Measurements from ENCODE around the gene JCAD. TPM values are rescaled to one million over a fixed set of nuclear protein-coding genes. Genes with fewer than 3 reads are reported as not detected.

The JCAD gene
- total RNA-seq, 1 donor from 2014 or later, result 19.4 TPM

DNA sequence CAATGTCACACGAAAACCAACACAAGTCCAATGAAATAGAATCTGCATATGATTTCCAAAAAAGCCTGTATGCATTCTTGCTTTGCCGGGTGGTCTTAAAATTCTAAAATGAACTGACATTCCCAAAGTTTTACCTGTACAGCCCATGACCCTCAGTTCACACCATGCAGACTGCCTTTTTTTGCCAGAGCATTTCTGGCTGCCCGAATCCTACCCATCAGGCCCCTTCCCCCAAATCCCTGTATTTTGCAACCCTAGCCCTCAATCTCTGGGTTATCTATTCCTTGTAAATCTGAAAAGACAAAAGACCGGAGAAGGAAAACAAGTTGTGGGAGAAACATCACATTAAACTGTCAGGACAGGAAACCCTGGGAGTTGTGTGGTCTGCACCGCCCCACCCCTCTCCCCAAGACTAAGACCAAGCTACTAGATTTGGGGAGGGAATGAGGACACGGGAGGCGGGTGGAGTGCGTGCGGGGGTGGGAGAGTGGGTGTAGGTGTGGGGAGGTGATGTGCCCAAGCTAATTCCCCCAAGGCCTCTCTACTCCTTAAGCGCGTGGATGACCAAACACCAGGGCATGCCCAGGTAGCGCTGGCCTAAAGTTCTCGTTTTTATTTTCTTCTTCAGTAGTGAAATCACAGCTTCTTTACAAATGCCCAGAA lies 1.4 kb downstream of the JCAD start:
- peak overlapping the region; percentile 70 for H3K4me3 Mint-ChIP-seq (ENCODE audit: unreplicated experiment)
- peaks cover 66% of the 10 kb centered on the region for H3K4me1 Mint-ChIP-seq (ENCODE audit: low read depth)
- no peak for DNase-seq (ENCODE audit: low spot score)
- peak overlapping the region; percentile 60 for H3K27ac Mint-ChIP-seq (ENCODE audit: unreplicated experiment)
- no peaks in the 10 kb centered on the region for H3K27me3 Mint-ChIP-seq (ENCODE audit: low read depth)
- TF ChIP-seq CTCF (IDR thresholded peaks at IDR 0.05), result no peak
- no peaks in the 10 kb centered on the region for H3K9me3 Mint-ChIP-seq (ENCODE audit: low read depth)
- no peaks in the 10 kb centered on the region for H3K36me3 Mint-ChIP-seq (ENCODE audit: low read depth)

GRCh38 chr10:30057421-30057841 lies 2.0 kb downstream of the JCAD start:
- peaks cover 60% of the 10 kb centered on the region for H3K4me1 Mint-ChIP-seq (ENCODE audit: low read depth)
- peak overlapping the region; percentile 70 for H3K4me3 Mint-ChIP-seq (ENCODE audit: unreplicated experiment)
- TF ChIP-seq CTCF (IDR thresholded peaks at IDR 0.05), result no peak
- H3K9me3 Mint-ChIP-seq (ENCODE audit: low read depth), result no peaks in the 10 kb centered on the region
- H3K27ac Mint-ChIP-seq (ENCODE audit: unreplicated experiment), result peak overlapping the region; percentile 60
- no peaks in the 10 kb centered on the region for H3K27me3 Mint-ChIP-seq (ENCODE audit: low read depth)
- no peaks in the 10 kb centered on the region for H3K36me3 Mint-ChIP-seq (ENCODE audit: low read depth)
- no peak for DNase-seq (ENCODE audit: low spot score)

- H3K36me3 Mint-ChIP-seq (ENCODE audit: low read depth), result no peaks in the 10 kb centered on the region
- H3K27ac Mint-ChIP-seq (ENCODE audit: unreplicated experiment), result peak overlapping the region; percentile 73
- no peaks in the 10 kb centered on the region for H3K27me3 Mint-ChIP-seq (ENCODE audit: low read depth)
Measured at GRCh38 chr10:30056767-30057355, 2.5 kb downstream of the JCAD start.

GRCh38 chr10:30056281-30056680 lies 3.1 kb downstream of the JCAD start:
- no peaks in the 10 kb centered on the region for H3K9me3 Mint-ChIP-seq (ENCODE audit: low read depth)
- no peak overlapping the region for H3K27ac Mint-ChIP-seq (ENCODE audit: unreplicated experiment)
- no peaks in the 10 kb centered on the region for H3K36me3 Mint-ChIP-seq (ENCODE audit: low read depth)
- DNase-seq (ENCODE audit: low spot score), result no peak
- H3K27me3 Mint-ChIP-seq (ENCODE audit: low read depth), result no peaks in the 10 kb centered on the region
- H3K4me1 Mint-ChIP-seq (ENCODE audit: low read depth), result peaks cover 49% of the 10 kb centered on the region
- no peak for TF ChIP-seq CTCF (IDR thresholded peaks at IDR 0.05)
- H3K4me3 Mint-ChIP-seq (ENCODE audit: unreplicated experiment), result no peak overlapping the region

More at GRCh38 chr10:30056767-30057355, 2.5 kb downstream of the JCAD start:
- DNase-seq (ENCODE audit: low spot score), result no peak
- no peak for TF ChIP-seq CTCF (IDR thresholded peaks at IDR 0.05)
- peaks cover 55% of the 10 kb centered on the region for H3K4me1 Mint-ChIP-seq (ENCODE audit: low read depth)
- no peaks in the 10 kb centered on the region for H3K9me3 Mint-ChIP-seq (ENCODE audit: low read depth)
- H3K4me3 Mint-ChIP-seq (ENCODE audit: unreplicated experiment), result no peak overlapping the region

DNA sequence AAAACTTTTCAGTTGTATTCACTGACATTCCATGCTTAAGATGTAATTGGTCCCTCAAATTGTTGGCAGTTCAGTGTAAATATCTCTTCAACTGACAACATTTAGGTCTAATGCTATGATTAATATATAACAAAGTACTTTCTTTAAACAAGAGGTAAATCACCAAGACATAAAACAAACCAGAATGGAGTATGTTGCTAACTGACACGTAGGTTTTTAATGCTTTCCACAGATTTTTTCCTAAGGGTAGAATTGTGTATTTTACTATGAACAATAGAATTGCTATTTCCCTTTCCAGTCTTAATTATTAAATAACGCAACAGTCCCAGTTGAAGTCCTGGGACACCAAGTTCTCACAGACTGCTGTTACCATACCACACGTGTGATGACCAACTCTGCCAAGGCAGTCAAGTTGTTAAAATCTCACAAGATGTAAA lies 4.1 kb downstream of the JCAD start:
- H3K4me3 Mint-ChIP-seq (ENCODE audit: unreplicated experiment), result no peak overlapping the region
- TF ChIP-seq CTCF (IDR thresholded peaks at IDR 0.05), result no peak
- peak overlapping the region; percentile 73 for H3K27ac Mint-ChIP-seq (ENCODE audit: unreplicated experiment)
- no peaks in the 10 kb centered on the region for H3K36me3 Mint-ChIP-seq (ENCODE audit: low read depth)
- H3K9me3 Mint-ChIP-seq (ENCODE audit: low read depth), result no peaks in the 10 kb centered on the region
- peaks cover 46% of the 10 kb centered on the region for H3K4me1 Mint-ChIP-seq (ENCODE audit: low read depth)
- no peaks in the 10 kb centered on the region for H3K27me3 Mint-ChIP-seq (ENCODE audit: low read depth)
- no peak for DNase-seq (ENCODE audit: low spot score)

All from chondrocyte (in vitro differentiated cells).